Right lobe of liver (tissue), 4 donors: ENCODE results near the gene RAB6C.
"Not testable (repeated sequence)": the region's sequence is repeated elsewhere in the genome, so short reads cannot be mapped to it uniquely, and the experiment has no call there.

Experiments used
- POLR2A ChIP-seq: fragments of 450-650 bp; IDR thresholded peaks from one replicate; pipeline ENCODE4 v1.6.1; 2017; ENCODE audit warnings: antibody characterized with exemption, mild to moderate bottlenecking
- TF ChIP-seq, protein P1 (sequence below), 4 donors: fragments of 200-600 bp in 3 of 4; fragments of 450-650 bp in 1 of 4; IDR thresholded peaks; one replicate each; pipeline versions ENCODE4 v1.5.1 to v1.8.0; 2016 to 2022; ENCODE audit warnings: antibody characterized with exemption in 4 of 4, mild to moderate bottlenecking in 2 of 4
- donor health status: DM: no; HTN: no; CAD: no.
- donor health status: DM: no; HTN: no; CAD: no.
- donor health status: DM: no; HTN: yes; CAD: no.

DNA sequence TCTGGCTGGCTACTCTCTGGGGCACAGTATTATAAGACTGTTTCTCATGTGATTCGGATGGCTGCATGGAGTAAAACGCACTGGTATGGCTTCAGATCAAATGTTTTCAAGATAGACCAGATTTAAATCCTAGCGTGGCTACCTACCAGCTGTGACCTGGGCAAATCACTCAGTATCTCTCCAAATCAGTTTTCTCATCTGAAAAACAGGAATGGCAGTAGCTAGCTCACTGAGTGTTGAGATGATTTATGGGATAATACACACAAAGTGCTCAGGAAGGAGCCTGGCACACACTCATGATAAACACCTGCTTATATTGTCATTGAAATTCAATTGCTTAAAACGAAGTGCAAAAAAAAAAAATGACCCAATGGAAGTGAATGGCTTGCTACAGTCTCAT lies 10.9 kb upstream of the RAB6C start:
- TF ChIP-seq, protein P1, sequence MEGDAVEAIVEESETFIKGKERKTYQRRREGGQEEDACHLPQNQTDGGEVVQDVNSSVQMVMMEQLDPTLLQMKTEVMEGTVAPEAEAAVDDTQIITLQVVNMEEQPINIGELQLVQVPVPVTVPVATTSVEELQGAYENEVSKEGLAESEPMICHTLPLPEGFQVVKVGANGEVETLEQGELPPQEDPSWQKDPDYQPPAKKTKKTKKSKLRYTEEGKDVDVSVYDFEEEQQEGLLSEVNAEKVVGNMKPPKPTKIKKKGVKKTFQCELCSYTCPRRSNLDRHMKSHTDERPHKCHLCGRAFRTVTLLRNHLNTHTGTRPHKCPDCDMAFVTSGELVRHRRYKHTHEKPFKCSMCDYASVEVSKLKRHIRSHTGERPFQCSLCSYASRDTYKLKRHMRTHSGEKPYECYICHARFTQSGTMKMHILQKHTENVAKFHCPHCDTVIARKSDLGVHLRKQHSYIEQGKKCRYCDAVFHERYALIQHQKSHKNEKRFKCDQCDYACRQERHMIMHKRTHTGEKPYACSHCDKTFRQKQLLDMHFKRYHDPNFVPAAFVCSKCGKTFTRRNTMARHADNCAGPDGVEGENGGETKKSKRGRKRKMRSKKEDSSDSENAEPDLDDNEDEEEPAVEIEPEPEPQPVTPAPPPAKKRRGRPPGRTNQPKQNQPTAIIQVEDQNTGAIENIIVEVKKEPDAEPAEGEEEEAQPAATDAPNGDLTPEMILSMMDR (IDR thresholded peaks at IDR 0.05), result not testable (repeated sequence)
- not testable (repeated sequence) for TF ChIP-seq POLR2A
